ENCODE measurements around the gene KCNC1.

The KCNC1 gene

DNA sequence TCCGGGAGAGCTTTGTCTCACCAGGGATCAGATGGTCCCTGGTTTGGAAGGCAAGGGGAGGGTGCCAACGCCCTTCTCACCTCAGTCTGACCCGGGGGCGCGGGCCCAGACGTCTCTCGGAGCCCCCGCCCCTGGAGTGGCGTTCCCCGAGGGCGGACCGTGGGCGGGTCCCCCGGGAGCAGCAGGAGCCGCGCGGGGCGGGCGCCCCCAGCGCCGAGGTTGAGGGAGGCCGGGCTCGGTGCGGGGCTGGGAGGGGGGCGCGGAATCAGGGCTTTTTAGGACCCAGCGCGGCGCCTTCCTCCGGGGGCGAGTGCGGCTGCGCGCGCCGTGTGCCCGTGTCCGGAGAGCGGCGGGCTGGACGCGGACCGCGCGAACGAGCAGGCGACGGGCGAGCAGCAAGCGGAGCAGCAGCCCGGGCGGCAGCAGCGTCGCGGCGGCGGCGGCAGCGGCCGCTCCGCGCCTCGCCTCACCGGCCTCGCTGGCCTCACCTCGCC lies at the start of gene KCNC1:
TSS of gene KCNC1 (plus strand) at position 364 of the 494 bp plus-strand sequence. CDS start 1,222 bp downstream, outside the sequence.
- DNase-seq (ENCODE audit: low read depth, low spot score): no peak
- peaks cover 6% of the 10 kb centered on the region for H3K4me1 ChIP-seq (ENCODE audit: control insufficient read depth, insufficient read depth, low read length)
- peak within 1 kb of the TSS; percentile 40; the same call in 1 of the 2 replicates for H3K4me3 ChIP-seq (ENCODE audit: low read length)
- peaks cover 36% of the 10 kb centered on the region for H3K27me3 ChIP-seq (ENCODE audit: control insufficient read depth, insufficient read depth, low read length)
- no CpG with 5 or more reads among the region's 66 CpGs for WGBS (ENCODE audit: insufficient coverage, insufficient read length)
- H3K36me3 ChIP-seq (ENCODE audit: control insufficient read depth, insufficient read depth, low read length): no peaks in the 10 kb centered on the region
- no peak within 1 kb of the TSS for H3K27ac ChIP-seq (ENCODE audit: low read length)
- no peaks in the 10 kb centered on the region for H3K9me3 ChIP-seq (ENCODE audit: control insufficient read depth, insufficient read depth, low read length)

DNA sequence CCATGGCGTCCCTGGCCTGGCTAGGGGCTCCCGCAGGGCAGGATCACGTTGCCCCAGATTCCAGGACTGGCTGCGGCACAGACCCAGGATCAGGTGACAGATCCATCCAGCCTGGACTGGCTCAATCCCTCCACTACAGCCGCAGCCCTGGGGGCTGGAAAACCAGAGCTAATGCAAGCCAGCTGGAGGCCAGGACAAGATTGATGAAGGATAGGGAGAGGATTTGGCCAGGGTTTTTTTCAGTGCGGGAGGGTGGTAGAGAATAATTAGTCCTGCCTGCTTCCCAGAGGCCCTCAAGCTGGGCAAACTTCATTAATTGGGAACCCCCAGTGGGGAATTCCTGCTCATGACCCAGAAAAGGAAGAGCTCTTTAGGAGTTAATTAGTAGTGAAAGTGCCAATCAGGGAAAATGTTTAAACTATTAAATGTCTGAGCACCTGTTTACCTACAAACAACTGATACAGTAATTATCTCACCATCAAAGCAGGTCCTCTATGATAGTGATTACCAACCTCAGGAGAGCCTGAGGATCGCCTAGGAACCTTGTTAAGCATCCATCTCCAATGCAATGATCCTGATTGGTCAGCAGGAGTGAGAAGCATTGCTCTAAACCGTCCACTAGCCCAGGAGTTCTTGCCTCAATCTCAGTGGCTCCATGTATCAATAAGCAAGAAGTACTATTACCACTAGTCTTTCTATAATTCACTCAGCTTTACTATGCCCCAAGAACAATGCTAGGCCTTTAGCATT lies 48.2 kb upstream of the KCNC1 start:
- no CpG with 5 or more reads among the region's 8 CpGs for WGBS (ENCODE audit: insufficient coverage, insufficient read length)
- no peaks in the 10 kb centered on the region for H3K36me3 ChIP-seq (ENCODE audit: control insufficient read depth, insufficient read depth, low read length)
- H3K9me3 ChIP-seq (ENCODE audit: control insufficient read depth, insufficient read depth, low read length): no peaks in the 10 kb centered on the region
- H3K4me1 ChIP-seq (ENCODE audit: control insufficient read depth, insufficient read depth, low read length): no peaks in the 10 kb centered on the region; the same call in 1 of the 2 replicates
- H3K27me3 ChIP-seq (ENCODE audit: control insufficient read depth, insufficient read depth, low read length): no peaks in the 10 kb centered on the region
- H3K27ac ChIP-seq (ENCODE audit: low read length): no peak overlapping the region
- DNase-seq (ENCODE audit: low read depth, low spot score): no peak
- H3K4me3 ChIP-seq (ENCODE audit: low read length): no peak overlapping the region

DNA sequence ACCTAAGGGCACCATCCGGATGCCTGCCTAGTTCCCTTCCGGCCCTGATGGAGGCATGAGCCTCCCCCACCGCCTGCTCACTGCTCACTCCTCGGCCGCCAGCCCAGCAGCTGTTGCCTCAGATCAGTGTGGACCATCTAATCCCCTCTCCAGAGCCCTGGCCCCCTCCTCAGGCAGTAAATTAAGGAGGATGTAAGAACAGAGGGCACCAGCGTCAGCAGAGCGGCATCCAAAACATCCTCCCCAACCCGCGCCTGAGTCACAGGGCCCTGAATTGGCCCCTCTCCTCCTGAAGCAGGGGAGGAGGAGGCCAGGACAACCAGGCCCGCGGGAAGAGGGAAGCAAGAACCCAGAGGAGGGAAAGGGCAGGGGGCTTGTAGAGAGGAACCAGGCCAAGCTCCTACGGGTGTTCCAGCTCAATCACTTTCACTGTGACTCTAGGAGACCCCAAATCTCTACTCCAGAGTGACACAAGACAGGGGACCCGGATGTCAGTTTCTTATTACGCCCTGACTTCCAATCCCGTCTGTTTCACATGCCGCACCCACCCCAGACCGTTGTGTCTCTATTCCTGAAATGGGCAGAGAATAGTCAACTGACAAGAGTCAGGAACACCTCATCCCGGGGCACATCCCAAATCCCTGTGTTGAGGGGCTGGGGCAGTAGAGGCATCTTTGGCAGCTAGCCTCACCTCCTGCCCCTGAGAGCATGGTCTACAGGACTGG lies 46.5 kb upstream of the KCNC1 start:
- DNase-seq (ENCODE audit: low read depth, low spot score): no peak
- no CpG with 5 or more reads among the region's 18 CpGs for WGBS (ENCODE audit: insufficient coverage, insufficient read length)
- Histone ChIP-seq H3K27ac (ENCODE audit: low read length) (no peak overlapping the region), H3K27me3 (ENCODE audit: control insufficient read depth, insufficient read depth, low read length) (no peaks in the 10 kb centered on the region), H3K9me3 (ENCODE audit: control insufficient read depth, insufficient read depth, low read length) (no peaks in the 10 kb centered on the region), H3K4me3 (ENCODE audit: low read length) (no peak overlapping the region), H3K4me1 (ENCODE audit: control insufficient read depth, insufficient read depth, low read length) (no peaks in the 10 kb centered on the region; the same call in 1 of the 2 replicates), H3K36me3 (ENCODE audit: control insufficient read depth, insufficient read depth, low read length) (no peaks in the 10 kb centered on the region)

- Histone ChIP-seq H3K4me3 (ENCODE audit: low read length) (no peak overlapping the region), H3K4me1 (ENCODE audit: control insufficient read depth, insufficient read depth, low read length) (no peaks in the 10 kb centered on the region), H3K27me3 (ENCODE audit: control insufficient read depth, insufficient read depth, low read length) (peaks cover 10% of the 10 kb centered on the region; the same call in 1 of the 2 replicates), H3K9me3 (ENCODE audit: control insufficient read depth, insufficient read depth, low read length) (no peaks in the 10 kb centered on the region), H3K27ac (ENCODE audit: low read length) (no peak overlapping the region), H3K36me3 (ENCODE audit: control insufficient read depth, insufficient read depth, low read length) (no peaks in the 10 kb centered on the region)
- WGBS (ENCODE audit: insufficient coverage, insufficient read length): no CpG with 5 or more reads among the region's 2 CpGs
- DNase-seq (ENCODE audit: low read depth, low spot score): no peak
Measured at GRCh38 chr11:17691550-17691949, 43.0 kb upstream of the KCNC1 start.

DNA sequence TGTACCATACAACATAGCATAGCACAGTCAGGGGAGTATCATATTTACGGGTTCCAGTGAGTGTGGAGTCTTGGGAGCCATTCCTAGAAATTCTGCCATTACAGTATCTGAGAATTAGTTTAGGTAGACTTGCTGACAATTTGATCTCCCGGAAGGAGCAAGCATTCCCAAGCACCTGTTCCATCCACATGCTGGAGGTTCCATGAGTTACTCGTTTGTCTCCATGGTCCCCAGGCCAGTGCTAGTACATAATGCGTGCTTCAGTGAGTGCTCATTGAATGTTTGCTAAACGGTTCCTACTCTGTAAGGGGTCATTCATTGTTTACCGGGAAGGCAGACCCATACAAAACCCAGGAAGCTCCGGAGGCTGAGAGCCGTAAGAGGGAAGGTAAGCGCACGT lies 42.6 kb upstream of the KCNC1 start:
- no peak for DNase-seq (ENCODE audit: low read depth, low spot score)
- peaks cover 13% of the 10 kb centered on the region; the same call in 1 of the 2 replicates for H3K27me3 ChIP-seq (ENCODE audit: control insufficient read depth, insufficient read depth, low read length)
- WGBS (ENCODE audit: insufficient coverage, insufficient read length): no CpG with 5 or more reads among the region's 10 CpGs
- H3K4me3 ChIP-seq (ENCODE audit: low read length): no peak overlapping the region
- no peaks in the 10 kb centered on the region for H3K4me1 ChIP-seq (ENCODE audit: control insufficient read depth, insufficient read depth, low read length)
- H3K9me3 ChIP-seq (ENCODE audit: control insufficient read depth, insufficient read depth, low read length): no peaks in the 10 kb centered on the region
- no peak overlapping the region for H3K27ac ChIP-seq (ENCODE audit: low read length)
- no peaks in the 10 kb centered on the region for H3K36me3 ChIP-seq (ENCODE audit: control insufficient read depth, insufficient read depth, low read length)

DNA sequence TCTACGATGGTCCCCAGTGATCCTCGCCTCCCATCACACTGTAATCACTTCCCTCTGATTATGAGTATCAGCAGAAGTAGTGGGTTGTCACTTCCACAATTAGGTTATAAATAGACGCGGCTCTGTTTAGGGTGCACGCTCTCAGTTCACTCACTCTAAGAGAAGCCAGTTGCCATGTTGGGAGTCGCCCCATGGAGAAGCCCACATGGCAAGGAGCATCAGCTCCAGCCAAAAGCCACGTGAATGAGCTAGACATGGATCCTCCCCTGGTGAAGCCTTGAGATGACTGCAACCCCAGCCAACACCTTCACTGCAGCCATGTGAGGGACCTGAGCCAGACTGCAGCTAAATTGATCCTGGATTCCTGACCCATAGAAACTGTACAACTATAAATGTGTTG lies 41.6 kb upstream of the KCNC1 start:
- no peaks in the 10 kb centered on the region for H3K4me1 ChIP-seq (ENCODE audit: control insufficient read depth, insufficient read depth, low read length)
- no CpG with 5 or more reads among the region's 7 CpGs for WGBS (ENCODE audit: insufficient coverage, insufficient read length)
- H3K36me3 ChIP-seq (ENCODE audit: control insufficient read depth, insufficient read depth, low read length): no peaks in the 10 kb centered on the region
- H3K4me3 ChIP-seq (ENCODE audit: low read length): no peak overlapping the region
- no peaks in the 10 kb centered on the region for H3K9me3 ChIP-seq (ENCODE audit: control insufficient read depth, insufficient read depth, low read length)
- DNase-seq (ENCODE audit: low read depth, low spot score): no peak
- H3K27ac ChIP-seq (ENCODE audit: low read length): no peak overlapping the region
- H3K27me3 ChIP-seq (ENCODE audit: control insufficient read depth, insufficient read depth, low read length): peaks cover 14% of the 10 kb centered on the region; the same call in 1 of the 2 replicates

- Histone ChIP-seq H3K27me3 (ENCODE audit: control insufficient read depth, insufficient read depth, low read length) (peaks cover 14% of the 10 kb centered on the region; the same call in 1 of the 2 replicates), H3K4me1 (ENCODE audit: control insufficient read depth, insufficient read depth, low read length) (no peaks in the 10 kb centered on the region), H3K9me3 (ENCODE audit: control insufficient read depth, insufficient read depth, low read length) (no peaks in the 10 kb centered on the region), H3K27ac (ENCODE audit: low read length) (no peak overlapping the region), H3K4me3 (ENCODE audit: low read length) (no peak overlapping the region), H3K36me3 (ENCODE audit: control insufficient read depth, insufficient read depth, low read length) (no peaks in the 10 kb centered on the region)
- DNase-seq (ENCODE audit: low read depth, low spot score): no peak
- no CpG with 5 or more reads among the region's 4 CpGs for WGBS (ENCODE audit: insufficient coverage, insufficient read length)
Measured at GRCh38 chr11:17693531-17693930, 41.0 kb upstream of the KCNC1 start.

DNA sequence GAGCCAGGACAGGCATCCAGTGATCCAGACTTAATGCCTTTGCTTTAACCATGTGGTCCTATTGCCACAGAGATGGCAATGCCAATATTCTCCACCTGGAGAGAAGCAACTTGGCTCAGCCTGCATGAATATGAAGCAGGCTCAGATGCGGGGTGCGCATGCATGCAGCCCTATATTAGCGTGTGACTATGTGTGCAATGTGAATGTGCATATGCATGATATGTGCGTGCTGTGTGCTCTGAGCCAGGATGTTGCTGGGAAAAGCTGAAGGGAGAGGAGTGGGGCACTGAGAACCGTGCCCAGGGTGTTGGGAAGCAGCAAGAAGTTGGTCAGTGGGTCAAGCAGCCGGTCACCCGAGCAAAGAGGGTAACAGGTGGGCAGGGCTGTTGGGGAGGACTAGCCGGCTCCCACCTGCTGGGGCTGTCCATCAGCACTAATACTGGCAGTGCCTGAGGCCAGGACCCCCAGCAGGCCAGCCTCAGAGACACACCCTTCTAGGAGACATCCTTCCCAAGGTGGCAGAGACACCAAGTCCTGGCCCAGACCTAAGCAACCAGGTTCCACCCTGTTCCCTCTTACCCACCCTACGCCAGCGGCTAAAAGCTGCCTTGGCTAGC lies 40.0 kb upstream of the KCNC1 start:
- H3K4me3 ChIP-seq (ENCODE audit: low read length): no peak overlapping the region
- H3K27ac ChIP-seq (ENCODE audit: low read length): no peak overlapping the region
- no peaks in the 10 kb centered on the region for H3K4me1 ChIP-seq (ENCODE audit: control insufficient read depth, insufficient read depth, low read length)
- H3K27me3 ChIP-seq (ENCODE audit: control insufficient read depth, insufficient read depth, low read length): peaks cover 14% of the 10 kb centered on the region; the same call in 1 of the 2 replicates
- no CpG with 5 or more reads among the region's 10 CpGs for WGBS (ENCODE audit: insufficient coverage, insufficient read length)
- H3K9me3 ChIP-seq (ENCODE audit: control insufficient read depth, insufficient read depth, low read length): no peaks in the 10 kb centered on the region
- no peaks in the 10 kb centered on the region for H3K36me3 ChIP-seq (ENCODE audit: control insufficient read depth, insufficient read depth, low read length)
- no peak for DNase-seq (ENCODE audit: low read depth, low spot score)

- H3K27me3 ChIP-seq (ENCODE audit: control insufficient read depth, insufficient read depth, low read length): peaks cover 14% of the 10 kb centered on the region; the same call in 1 of the 2 replicates
- no CpG with 5 or more reads among the region's 68 CpGs for WGBS (ENCODE audit: insufficient coverage, insufficient read length)
Measured at GRCh38 chr11:17695454-17696441, 38.8 kb upstream of the KCNC1 start.

More at GRCh38 chr11:17695454-17696441, 38.8 kb upstream of the KCNC1 start:
- H3K9me3 ChIP-seq (ENCODE audit: control insufficient read depth, insufficient read depth, low read length): no peaks in the 10 kb centered on the region
- H3K4me3 ChIP-seq (ENCODE audit: low read length): peak overlapping the region; percentile 24; the same call in 1 of the 2 replicates
- no peak overlapping the region for H3K27ac ChIP-seq (ENCODE audit: low read length)
- H3K4me1 ChIP-seq (ENCODE audit: control insufficient read depth, insufficient read depth, low read length): no peaks in the 10 kb centered on the region
- H3K36me3 ChIP-seq (ENCODE audit: control insufficient read depth, insufficient read depth, low read length): no peaks in the 10 kb centered on the region
- no peak for DNase-seq (ENCODE audit: low read depth, low spot score)

Measured in iPS DF 6.9 (cell line).